Endothelial cell of umbilical vein (primary cell): ENCODE measurements around the gene KCTD6. TPM values are rescaled to one million over a fixed set of nuclear protein-coding genes. Genes with fewer than 3 reads are reported as not detected.

ENCODE experiments used
- BruUV-seq: library from RNA; stranded (reverse); fragments of 400-500 nt; replicated peaks from 2 replicates; lab custom pipeline; 2021; lab: Mats Ljungman, UMichigan
- CTCF ChIA-PET: fragments of 300-600, 350-600 bp; sonication (Branson Sonifier 250); formaldehyde crosslinking; loops from one replicate; lab custom pipeline; 2021; ENCODE audit warnings: antibody characterized with exemption, inconsistent platforms; lab: Charles Lee
- POLR2A ChIA-PET: fragments of 300-600, 350-600 bp; sonication (Branson Sonifier 250); formaldehyde crosslinking; loops from one replicate; lab custom pipeline; 2021; ENCODE audit warnings: antibody characterized with exemption, inconsistent platforms; lab: Charles Lee
- DNase-seq: peaks from one replicate; pipeline ENCODE4 v3.0.0-alpha.2; 2011; ENCODE audit warnings: low read depth, low spot score
- FAIRE-seq: peaks from 2 replicates; lab custom pipeline; 2011; peaks lifted over from hg19 to GRCh38; lab: Jason Lieb, UNC
- H2AFZ ChIP-seq: 2 replicates; pipeline ENCODE4 v1.6.0; 2012; ENCODE audit warnings: low read depth, low read length, control low read depth, inconsistent platforms
- H3K27ac ChIP-seq: 2 replicates; pipeline ENCODE4 v1.5.1; 2011; ENCODE audit warnings: low read depth, mild to moderate bottlenecking, control low read depth, low read length, moderate library complexity; ENCODE audit not compliant: insufficient read depth
- H3K27me3 ChIP-seq, 2 experiments: 2 replicates each; pipeline versions ENCODE4 v1.6.0 to v1.6.1; 2011; ENCODE audit warnings: low read length in 2 of 2, mixed read lengths in 1 of 2; ENCODE audit not compliant: control insufficient read depth in 2 of 2, insufficient read depth in 2 of 2
- H3K36me3 ChIP-seq, 2 experiments: 2 replicates in 1 of 2; 3 replicates in 1 of 2; pipeline ENCODE4 v1.5.1; 2011; ENCODE audit warnings: low read length in 2 of 2, mild to moderate bottlenecking in 1 of 2, moderate library complexity in 1 of 2; ENCODE audit not compliant: control insufficient read depth in 2 of 2, insufficient read depth in 2 of 2; ENCODE audit errors: extremely low read depth in 1 of 2
- H3K4me1 ChIP-seq: 3 replicates; pipeline ENCODE4 v1.5.1; 2011; ENCODE audit warnings: mild to moderate bottlenecking, low read length; ENCODE audit not compliant: control insufficient read depth, insufficient read depth; ENCODE audit errors: extremely low read depth
- H3K4me2 ChIP-seq: 2 replicates; pipeline ENCODE4 v1.6.1; 2011; ENCODE audit warnings: low read length, control low read depth, mixed read lengths; ENCODE audit not compliant: insufficient read depth
- H3K4me3 ChIP-seq, 3 experiments: fragments of 200-600 bp in 1 of 3; sonication (generic), shearing (Covaris generic) in 1 of 3; replicated peaks in 1 of 3; 2 replicates each; pipeline ENCODE4 v1.5.1; 2011 to 2016; ENCODE audit warnings: control low read depth in 3 of 3, low read length in 3 of 3, mild to moderate bottlenecking in 2 of 3, inconsistent platforms in 1 of 3, low read depth in 1 of 3, moderate library complexity in 1 of 3; ENCODE audit not compliant: insufficient read depth in 1 of 3
- H3K79me2 ChIP-seq: 2 replicates; pipeline ENCODE4 v1.6.0; 2012; ENCODE audit warnings: low read length, inconsistent platforms; ENCODE audit not compliant: control insufficient read depth, insufficient read depth
- H3K9ac ChIP-seq: replicated peaks from 2 replicates; pipeline ENCODE3; 2011; ENCODE audit warnings: low read length, control low read depth; ENCODE audit not compliant: insufficient read depth; ENCODE audit errors: extremely low read depth
- H3K9me1 ChIP-seq: replicated peaks from 3 replicates; pipeline ENCODE4 v1.6.0; 2011; ENCODE audit warnings: mild to moderate bottlenecking, low read length; ENCODE audit not compliant: control insufficient read depth, insufficient read depth; ENCODE audit errors: extremely low read depth
- H3K9me3 ChIP-seq: replicated peaks from 2 replicates; pipeline ENCODE4 v1.5.1; 2012; ENCODE audit warnings: low read length, inconsistent platforms; ENCODE audit not compliant: control insufficient read depth, insufficient read depth
- H4K20me1 ChIP-seq: replicated peaks from 2 replicates; pipeline ENCODE3; 2011; ENCODE audit warnings: mild to moderate bottlenecking, low read length; ENCODE audit not compliant: control insufficient read depth, insufficient read depth; ENCODE audit errors: extremely low read depth
- CTCF ChIP-seq, 2 donors: IDR thresholded peaks; 1 replicate in 1 of 2; 2 replicates in 1 of 2; pipeline ENCODE4 v1.5.1; 2011; ENCODE audit warnings: low read length in 2 of 2, mild to moderate bottlenecking in 2 of 2, moderate library complexity in 2 of 2, control low read depth in 1 of 2, inconsistent platforms in 1 of 2, low read depth in 1 of 2; ENCODE audit not compliant: insufficient read depth in 1 of 2; ENCODE audit errors: extremely low read depth in 1 of 2
- EZH2 ChIP-seq: IDR thresholded peaks from 2 replicates; pipeline ENCODE4 v1.6.1; 2012; ENCODE audit warnings: borderline replicate concordance, low read depth, mild to moderate bottlenecking, moderate library complexity, low read length, inconsistent platforms; ENCODE audit not compliant: severe bottlenecking
- FOS ChIP-seq: IDR thresholded peaks from 2 replicates; pipeline ENCODE4 v1.6.1; 2011; ENCODE audit warnings: mild to moderate bottlenecking, low read length, moderate library complexity, borderline replicate concordance; ENCODE audit not compliant: insufficient read depth
- GATA2 ChIP-seq: IDR thresholded peaks from 2 replicates; pipeline ENCODE4 v1.7.0; 2011; ENCODE audit warnings: low read depth, mild to moderate bottlenecking, moderate library complexity, mixed read lengths, low read length; ENCODE audit not compliant: insufficient read length, insufficient read depth
- JUN ChIP-seq: IDR thresholded peaks from 2 replicates; pipeline ENCODE4 v1.6.1; 2011; ENCODE audit warnings: borderline replicate concordance, low read depth; ENCODE audit not compliant: insufficient read length, insufficient read depth
- MAX ChIP-seq: IDR thresholded peaks from 2 replicates; pipeline ENCODE4 v1.6.1; 2011; ENCODE audit not compliant: insufficient read depth, insufficient read length
- MYC ChIP-seq: IDR thresholded peaks from one replicate; pipeline ENCODE4 v1.6.1; 2011; ENCODE audit warnings: mild to moderate bottlenecking, low read depth, low read length
- POLR2A ChIP-seq: IDR thresholded peaks from 2 replicates; pipeline ENCODE4 v1.6.1; 2012; ENCODE audit warnings: low read depth, mild to moderate bottlenecking, control low read depth, low read length
- POLR2AphosphoS5 ChIP-seq: IDR thresholded peaks from 2 replicates; pipeline ENCODE4 v1.6.1; 2012; ENCODE audit warnings: low read depth, mild to moderate bottlenecking, control low read depth, low read length, moderate library complexity; ENCODE audit not compliant: insufficient read depth
- dilution Hi-C: fragments of 300-500 bp; cut with MboI; formaldehyde crosslinking; loops from one replicate; pipeline ENCODE4 v1.15.0; 2019; ENCODE audit warnings: low sequenced_read_pairs; ENCODE audit not compliant: extremely low pct_ligation_motif_present
- intact Hi-C: fragments of 100-400 bp; cut with micrococcal nuclease; formaldehyde crosslinking; loops from one replicate; pipeline ENCODE4 v1.10.0; 2022
- polyA plus RNA-seq, 4 experiments: library from polyadenylated mRNA; depleted of rRNA in 3 of 4; stranded (reverse) in 3 of 4; unstranded in 1 of 4; fragments of >200 nt; gene quantifications; 2 replicates each; pipeline versions ENCODE4 v1.2.1 to v1.2.3, GENCODE V29; 2011 to 2012; ENCODE audit warnings: missing spikeins in 1 of 4
- total RNA-seq: library from RNA; stranded (reverse); gene quantifications from 2 replicates; pipeline ENCODE4 v1.2.3, GENCODE V29; 2021

KCTD6 gene
- total and polyA plus RNA-seq, 2 donors (not counting 3 experiments of a cell fraction or from before 2014, with no cell fraction given), result 6.4 TPM

DNA sequence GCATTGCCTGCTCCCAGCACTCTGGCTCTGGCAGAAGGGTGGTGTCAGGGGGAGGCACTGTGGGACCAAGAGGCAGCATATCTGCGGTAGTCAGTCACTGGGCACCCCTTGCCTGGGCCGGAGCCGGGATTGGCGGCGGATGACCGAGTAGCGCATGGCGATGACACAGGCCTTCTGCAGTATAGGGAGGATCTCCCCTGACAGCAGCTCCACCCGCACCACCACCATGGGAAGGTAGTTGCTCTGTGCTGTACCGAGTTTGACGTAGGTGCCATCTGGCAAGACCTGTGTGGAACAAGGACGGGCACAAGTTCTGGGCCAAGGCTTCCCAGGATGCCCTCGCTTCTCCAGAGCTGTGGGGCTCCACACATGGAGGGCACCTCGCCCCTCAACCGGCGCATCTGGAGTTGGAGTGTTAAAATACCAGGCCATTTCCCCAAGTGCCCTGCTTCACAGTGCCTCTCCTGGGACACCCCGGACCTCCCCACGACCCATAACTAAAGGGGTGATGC lies 38.5 kb downstream of the KCTD6 start:
- no peak overlapping the region for H3K4me3 ChIP-seq
- H3K4me1 ChIP-seq, result peaks cover 18% of the 10 kb centered on the region
- H3K9me3 ChIP-seq, result no peaks in the 10 kb centered on the region
- BruUV-seq, result no TSS peak
- no peaks in the 10 kb centered on the region for H3K36me3 ChIP-seq
- no peaks in the 10 kb centered on the region for H4K20me1 ChIP-seq
- no peak for DNase-seq
- dilution Hi-C loops (no loop called here), intact Hi-C loops (no loop called here)
- H3K9me1 ChIP-seq, result no peaks in the 10 kb centered on the region
- ChIA-PET POLR2A (no interaction called here), CTCF (interaction anchor here (1.0 to 2.8 kb wide), 3 partner anchors 67 to 224 kb away, joined by 3 to 15 read pairs (median 5); partner anchors contain the start of genes HTD2 and RPP14)
- no peak overlapping the region for H3K27ac ChIP-seq
- FAIRE-seq, result no peak
- H2AFZ ChIP-seq, result no peak overlapping the region
- no peak overlapping the region for H3K9ac ChIP-seq
- no peaks in the 10 kb centered on the region for H3K79me2 ChIP-seq
- H3K4me2 ChIP-seq, result no peak overlapping the region
- no peaks in the 10 kb centered on the region for H3K27me3 ChIP-seq
- no peak for TF ChIP-seq POLR2A
- TF ChIP-seq EZH2, result no peak
- no peak for TF ChIP-seq CTCF (IDR thresholded peaks at IDR 0.05; ENCODE audit: extremely low read depth in 1 of 2, insufficient read depth in 1 of 2, low read depth in 1 of 2, low read length in 2 of 2)
- TF ChIP-seq JUN, result no peak
- TF ChIP-seq FOS, result no peak
- no peak for TF ChIP-seq GATA2
- TF ChIP-seq MAX, result no peak
- TF ChIP-seq POLR2AphosphoS5, result no peak
- TF ChIP-seq MYC, result no peak
